HL-60 (cell line): ENCODE measurements around the gene ESRRA.

Experiments
- DNase-seq, 2 experiments: peaks; one replicate each; pipeline ENCODE4 v3.0.0-alpha.2; 2010 to 2020; ENCODE audit warnings: low read depth in 1 of 2, low spot score in 1 of 2
- H3K27ac ChIP-seq: fragments of 250-450 bp; sonication (Bioruptor Pico); replicated peaks from 2 replicates; pipeline ENCODE4 v1.5.1; 2020; ENCODE audit warnings: mild to moderate bottlenecking, moderate library complexity
- H3K27me3 ChIP-seq: fragments of 250-450 bp; sonication (Bioruptor Pico); 2 replicates; pipeline ENCODE4 v1.5.1; 2021; ENCODE audit warnings: mild to moderate bottlenecking, moderate library complexity; ENCODE audit not compliant: insufficient read depth, poor library complexity, severe bottlenecking
- H3K4me3 ChIP-seq: replicated peaks from 2 replicates; pipeline ENCODE4 v1.5.1; 2011; ENCODE audit warnings: mild to moderate bottlenecking, control low read depth, low read length; ENCODE audit not compliant: insufficient read depth
- CTCF ChIP-seq: IDR thresholded peaks from one replicate; pipeline ENCODE4 v1.5.1; 2011; ENCODE audit warnings: low read length, control low read depth, inconsistent platforms; ENCODE audit not compliant: insufficient read depth
- GABPA ChIP-seq: IDR thresholded peaks from 2 replicates; pipeline ENCODE4 v1.6.1; 2012; ENCODE audit warnings: low read depth
- POLR2AphosphoS5 ChIP-seq: IDR thresholded peaks from 2 replicates; pipeline ENCODE4 v1.6.1; 2012; ENCODE audit warnings: low read depth
- REST ChIP-seq: IDR thresholded peaks from 2 replicates; pipeline ENCODE4 v1.6.1; 2012; ENCODE audit warnings: low read depth; ENCODE audit not compliant: insufficient replicate concordance
- SPI1 ChIP-seq: IDR thresholded peaks from 2 replicates; pipeline ENCODE4 v1.6.1; 2012; ENCODE audit warnings: low read depth, mild to moderate bottlenecking, borderline replicate concordance
- long read RNA-seq: library from polyadenylated mRNA; unstranded; transcript quantifications from one replicate; pipeline ENCODE4 v2.0.0, GENCODE V29; 2020

Gene ESRRA
- long read RNA-seq, transcript ESRRA-202 (7 exons, 2,283 nt): major isoform, 21 of 36 reads
- long read RNA-seq, partial matches to known transcripts: 10 of 36 reads
- long read RNA-seq, other reads (novel, unspliced or antisense): 5 of 36 reads

GRCh38 chr11:64305075-64305690, at the start of gene ESRRA:
Gene ESRRA (plus strand): TSS chr11:64305524. CDS start chr11:64307180, 1,656 bp downstream.
- Histone ChIP-seq H3K4me3 (peak within 1 kb of the TSS; percentile 53), H3K27ac (peak within 1 kb of the TSS; percentile 98), H3K27me3 (peaks cover 7% of the 10 kb centered on the region)
- DNase-seq: peak; percentile 99
- TF ChIP-seq POLR2AphosphoS5 (no peak), REST (no peak), GABPA (no peak), CTCF (no peak), SPI1 (no peak)

- TF ChIP-seq GABPA: no peak
- TF ChIP-seq POLR2AphosphoS5: no peak
- no peak for TF ChIP-seq REST
- no peak for TF ChIP-seq SPI1
- TF ChIP-seq CTCF: no peak
Measured at GRCh38 chr11:64256300-64256699, 49.0 kb upstream of the ESRRA start.

GRCh38 chr11:64258356-64258755, 47.0 kb upstream of the ESRRA start:
- no peak for DNase-seq
- TF ChIP-seq GABPA: no peak
- no peak for TF ChIP-seq SPI1
- TF ChIP-seq REST: no peak
- no peak for TF ChIP-seq CTCF
- no peak for TF ChIP-seq POLR2AphosphoS5
- Histone ChIP-seq H3K27ac (no peak overlapping the region), H3K27me3 (no peaks in the 10 kb centered on the region), H3K4me3 (no peak overlapping the region)

More at GRCh38 chr11:64256300-64256699, 49.0 kb upstream of the ESRRA start:
- no peaks in the 10 kb centered on the region for H3K27me3 ChIP-seq
- H3K27ac ChIP-seq: no peak overlapping the region
- DNase-seq: no peak
- no peak overlapping the region for H3K4me3 ChIP-seq
